K562 (cell line): ENCODE results near the gene C16orf96. TPM values are rescaled to one million over a fixed set of nuclear protein-coding genes. Genes with fewer than 3 reads are reported as not detected.

ENCODE experiments used
- ATAC-seq: fragments of 200-7000 bp; cut with Tn5 transposase; 3 replicates; pipeline ENCODE4 v1.9.1; 2020; ENCODE audit warnings: moderate library complexity
- BruUV-seq: library from RNA; stranded (reverse); fragments of 400-500 nt; replicated peaks from 2 replicates; lab custom pipeline; 2021; lab: Mats Ljungman, UMichigan
- CTCF ChIA-PET: fragments of 300-600 bp; formaldehyde crosslinking; extraction: SDS; loops from one replicate; lab custom pipeline; 2021; ENCODE audit warnings: low intra/inter-chr PET ratio; lab: Yijun Ruan, JAX
- POLR2A ChIA-PET: fragments of 300-600, 350-650 bp; sonication (Branson Sonifier 250); formaldehyde crosslinking; extraction: SDS; loops from one replicate; lab custom pipeline; 2021; ENCODE audit warnings: antibody characterized with exemption, inconsistent platforms; lab: Yijun Ruan, JAX
- DNase-seq, 4 experiments: peaks; one replicate each; pipeline versions ENCODE4 v3.0.0 to v3.0.0-alpha.2; 2011 to 2018; ENCODE audit warnings: low spot score in 3 of 4, mixed read lengths in 3 of 4; ENCODE audit errors: extremely low read depth in 1 of 4
- FAIRE-seq: peaks from 2 replicates; lab custom pipeline; 2011; peaks lifted over from hg19 to GRCh38; lab: Jason Lieb, UNC
- H2AFZ ChIP-seq: 2 replicates; pipeline ENCODE4 v1.6.0; 2011; ENCODE audit warnings: low read depth, low read length, control low read depth, inconsistent platforms
- H3K27ac ChIP-seq: fragments of 200-600 bp; 3 replicates; pipeline ENCODE4 v1.8.0; 2011; ENCODE audit warnings: low read depth, mild to moderate bottlenecking, control low read depth, inconsistent platforms, low read length, moderate library complexity, mixed read lengths; ENCODE audit errors: extremely low read depth
- H3K27me3 ChIP-seq, 2 experiments: fragments of 300-600 bp in 1 of 2; 2 replicates in 1 of 2; 3 replicates in 1 of 2; pipeline versions ENCODE4 v1.6.0 to v1.8.0; 2011; ENCODE audit warnings: inconsistent platforms in 2 of 2, low read length in 2 of 2, mild to moderate bottlenecking in 1 of 2, mixed read lengths in 1 of 2, moderate library complexity in 1 of 2; ENCODE audit not compliant: control insufficient read depth in 2 of 2, insufficient read depth in 2 of 2
- H3K36me3 ChIP-seq: fragments of 300-600 bp; 3 replicates; pipeline ENCODE4 v1.8.0; 2011; ENCODE audit warnings: mild to moderate bottlenecking, low read length, inconsistent platforms; ENCODE audit not compliant: control insufficient read depth, insufficient read depth
- H3K4me1 ChIP-seq, 2 experiments: fragments of 200-600 bp in 1 of 2; replicated peaks in 1 of 2; 2 replicates in 1 of 2; 3 replicates in 1 of 2; pipeline versions ENCODE4 v1.5.1 to v1.8.0; 2011; ENCODE audit warnings: inconsistent platforms in 2 of 2, low read length in 2 of 2, mild to moderate bottlenecking in 1 of 2, mixed read lengths in 1 of 2, moderate library complexity in 1 of 2; ENCODE audit not compliant: control insufficient read depth in 2 of 2, insufficient read depth in 2 of 2
- H3K4me2 ChIP-seq: 2 replicates; pipeline ENCODE4 v1.6.1; 2011; ENCODE audit warnings: low read length, control low read depth, inconsistent platforms, mixed read lengths; ENCODE audit not compliant: insufficient read depth
- H3K4me3 ChIP-seq: fragments of 200-600 bp; sonication (generic), shearing (Covaris generic); 2 replicates; pipeline ENCODE4 v1.5.1; 2016; ENCODE audit warnings: control low read depth, inconsistent platforms
- H3K79me2 ChIP-seq: fragments of 200-600 bp; 3 replicates; pipeline ENCODE4 v1.8.0; 2011; ENCODE audit warnings: low read length, inconsistent platforms; ENCODE audit not compliant: control insufficient read depth, insufficient read depth
- H3K9ac ChIP-seq, 2 experiments: 2 replicates each; pipeline versions ENCODE4 v1.6.0 to v1.6.1; 2011; ENCODE audit warnings: low read depth in 2 of 2, low read length in 2 of 2, control low read depth in 1 of 2, inconsistent platforms in 1 of 2, mild to moderate bottlenecking in 1 of 2, mixed read lengths in 1 of 2; ENCODE audit not compliant: insufficient read depth in 1 of 2
- H3K9me1 ChIP-seq: one replicate; pipeline ENCODE4 v1.6.0; 2011; ENCODE audit warnings: inconsistent platforms, mild to moderate bottlenecking, low read length, moderate library complexity; ENCODE audit not compliant: control insufficient read depth, insufficient read depth
- H3K9me3 ChIP-seq: replicated peaks from 2 replicates; pipeline ENCODE4 v1.5.1; 2011; ENCODE audit warnings: low read depth, low read length, inconsistent platforms; ENCODE audit not compliant: control insufficient read depth, insufficient read depth
- H4K20me1 ChIP-seq: replicated peaks from 2 replicates; pipeline ENCODE4 v1.6.1; 2011; ENCODE audit warnings: low read length, inconsistent platforms, mixed read lengths; ENCODE audit not compliant: control insufficient read depth, insufficient read depth
- CBX3 ChIP-seq, 2 experiments: IDR thresholded peaks; 1 replicate in 1 of 2; 2 replicates in 1 of 2; pipeline ENCODE4 v1.6.1; 2012; ENCODE audit warnings: inconsistent platforms in 2 of 2, low read length in 2 of 2, borderline replicate concordance in 1 of 2, control low read depth in 1 of 2
- CBX5 ChIP-seq: IDR thresholded peaks from 2 replicates; pipeline ENCODE4 v1.6.1; 2014; ENCODE audit warnings: low read depth, borderline replicate concordance
- CCAR2 ChIP-seq: fragments of 200-400 bp; formaldehyde crosslinking; IDR thresholded peaks from 2 replicates; pipeline ENCODE4 v1.6.1; 2017; ENCODE audit warnings: mild to moderate bottlenecking, low read depth, low read length
- EGR1 ChIP-seq: fragments of 450-650 bp; conservative IDR thresholded peaks from 2 replicates; pipeline ENCODE4 v1.6.1; 2017; ENCODE audit warnings: mild to moderate bottlenecking
- ELF1 ChIP-seq: fragments of 200-800 bp; sonication (Bioruptor generic); IDR thresholded peaks from 2 replicates; pipeline ENCODE4 v1.6.1; 2016; ENCODE audit warnings: missing genetic modification characterization, missing compliant biosample characterization
- HNRNPUL1 ChIP-seq: fragments of 200-400 bp; formaldehyde crosslinking; IDR thresholded peaks from 2 replicates; pipeline ENCODE4 v1.6.1; 2017; ENCODE audit warnings: low read length
- KAT7 ChIP-seq: sonication (generic); formaldehyde crosslinking; IDR thresholded peaks from 2 replicates; pipeline ENCODE4 v1.8.0; 2022; ENCODE audit warnings: missing genetic modification reagents, mild to moderate bottlenecking, borderline replicate concordance
- PRMT5 ChIP-seq: sonication (generic); formaldehyde crosslinking; IDR thresholded peaks from 2 replicates; pipeline ENCODE4 v1.5.0; 2020; ENCODE audit warnings: missing genetic modification reagents
- RAD51 ChIP-seq: fragments of 450-650 bp; IDR thresholded peaks from 2 replicates; pipeline ENCODE4 v1.7.1; 2016; ENCODE audit warnings: low read depth, mild to moderate bottlenecking, borderline replicate concordance
- SOX6 ChIP-seq: fragments of 450-650 bp; IDR thresholded peaks from 2 replicates; pipeline ENCODE4 v1.6.1; 2014; ENCODE audit warnings: mild to moderate bottlenecking
- TEAD1 ChIP-seq, 2 experiments: fragments of 450-650 bp in 1 of 2; sonication (generic) in 1 of 2; formaldehyde crosslinking; IDR thresholded peaks; 2 replicates each; pipeline versions ENCODE4 v1.4.0 to v1.8.0; 2020 to 2022; ENCODE audit warnings: mild to moderate bottlenecking in 2 of 2, missing genetic modification reagents in 1 of 2
- ZKSCAN1 ChIP-seq: fragments of 150-350 bp; IDR thresholded peaks from 2 replicates; pipeline ENCODE4 v1.6.1; 2016; ENCODE audit warnings: low read depth, low read length
- ZNF444 ChIP-seq: fragments of 250-450 bp; sonication (Bioruptor Pico); IDR thresholded peaks from 2 replicates; pipeline ENCODE4 v1.4.0; 2020; ENCODE audit warnings: mild to moderate bottlenecking, moderate library complexity
- ZNF584 ChIP-seq: fragments of 200-800 bp; sonication (Bioruptor generic); IDR thresholded peaks from 2 replicates; pipeline ENCODE4 v1.6.1; 2016; ENCODE audit warnings: low read depth, mild to moderate bottlenecking, missing genetic modification characterization, missing compliant biosample characterization
- WGBS: fragments of 100-300 bp; shearing (Covaris generic); methylation state at CpG from one replicate; pipeline ENCODE4 v1.1.6; 2016; ENCODE audit warnings: low coverage, mixed read lengths; ENCODE audit not compliant: insufficient coverage; ENCODE audit errors: missing lambda C conversion rate; 5-methylcytosine and 5-hydroxymethylcytosine counted together
- in situ Hi-C: fragments of 300-500 bp; cut with MboI; formaldehyde crosslinking; loops from 4 replicates; pipeline ENCODE4 v1.15.0; 2018; ENCODE audit warnings: inconsistent platforms, mixed read lengths
- intact Hi-C: fragments of 100-400 bp; cut with micrococcal nuclease; formaldehyde crosslinking; loops from 2 replicates; pipeline ENCODE4 v1.14.2; 2022
- polyA plus RNA-seq, 8 experiments: library from polyadenylated mRNA; depleted of rRNA in 4 of 8; stranded (reverse) in 5 of 8; unstranded in 3 of 8; fragments of >200 nt; fragmentation: Nextera tagmentation in 2 of 8; fragmentation: Illumina TruSeq in 1 of 8; extraction: Ambion mirVana in 2 of 8; extraction: Trizol in 1 of 8; gene quantifications; 2 replicates each; pipeline versions ENCODE4 v1.2.1 to v1.2.3, GENCODE V29; 2011 to 2014; ENCODE audit warnings: inconsistent platforms in 1 of 8, missing spikeins in 1 of 8
- total RNA-seq, 7 experiments: library from RNA; depleted of rRNA in 6 of 7; stranded (reverse); fragments of >200 nt in 6 of 7; fragmentation: Illumina TruSeq in 2 of 7; extraction: Trizol in 2 of 7; gene quantifications; 2 replicates each; pipeline versions ENCODE4 v1.2.1 to v1.2.3, GENCODE V29; 2011 to 2021; ENCODE audit warnings: low replicate concordance in 1 of 7
- TF ChIP-seq, protein P1 (sequence below): sonication (generic); formaldehyde crosslinking; IDR thresholded peaks from 2 replicates; pipeline ENCODE4 v1.8.0; 2022; ENCODE audit warnings: mild to moderate bottlenecking, missing genetic modification reagents, borderline replicate concordance

C16orf96 gene
- total and polyA plus RNA-seq, 9 of the 15 experiments (the other 6 are each of a cell fraction or from before 2014, with no cell fraction given) = not detected

- Histone ChIP-seq H2AFZ (no peak overlapping the region), H3K36me3 (no peaks in the 10 kb centered on the region), H3K27me3 (peaks cover 40 to 62% of the 10 kb centered on the region in 2 experiments; a peak in 4 of 5 replicates), H3K9ac (no peak overlapping the region), H3K79me2 (no peaks in the 10 kb centered on the region), H3K9me1 (no peaks in the 10 kb centered on the region), H3K4me2 (no peak overlapping the region), H3K9me3 (peaks cover 7% of the 10 kb centered on the region), H3K4me3 (no peak overlapping the region), H4K20me1 (0 out of 2 replicates have a peak, but pooled peaks cover 4% of the 10 kb centered on the region), H3K4me1 (peaks cover 0 to 16% of the 10 kb centered on the region in 2 experiments; a peak in 2 of 5 replicates), H3K27ac (no peak overlapping the region)
- no peak for TF ChIP-seq KAT7 (CRISPR knock-in tag)
- TF ChIP-seq CBX3 (IDR thresholded peaks at IDR 0.05; ENCODE audit: borderline replicate concordance in 1 of 2, low read length in 2 of 2) = 0 out of 3 replicates have a peak, but pooled peaks of 1 of the 2 experiments have one; percentile 29
- no peak for FAIRE-seq
- WGBS = 0% methylated on average over 2 of the region's 2 CpGs
- intact Hi-C loops (no loop called here), in situ Hi-C loops (loop anchor here (5.0 kb wide), 1 partner anchor 66 kb away; no protein-coding TSS in a partner anchor)
- POLR2A ChIA-PET = interaction anchor here (0.8 to 1.2 kb wide), 2 partner anchors 11 to 370 kb away, joined by 3 to 6 read pairs; partner anchors contain the start of gene SEC14L5
- ATAC-seq = no peak
- CTCF ChIA-PET = no interaction called here
- BruUV-seq = no TSS peak
- DNase-seq = no peak
These were observed 32.2 kb downstream of the C16orf96 start for GRCh38 chr16:4588386-4588785.

DNA sequence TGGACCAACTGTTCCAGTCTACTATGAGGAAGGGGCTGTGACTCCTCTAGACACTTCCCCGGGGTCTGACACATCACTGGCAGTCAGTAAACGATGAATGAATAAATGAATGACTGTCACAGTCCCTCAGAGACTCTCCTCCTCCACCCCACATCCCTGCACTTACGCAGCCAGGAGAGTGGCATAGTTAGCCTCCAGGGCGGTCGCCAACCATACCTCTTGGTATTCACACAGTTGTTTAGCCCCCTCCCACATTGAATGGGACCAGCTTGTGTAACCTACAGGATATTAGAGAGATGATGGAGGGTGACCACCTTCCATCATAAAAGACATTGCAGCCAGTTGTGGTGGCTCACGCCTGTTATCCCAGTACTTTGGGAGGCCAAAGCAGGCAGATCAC is 32.8 kb downstream of the C16orf96 start:
- no TSS peak for BruUV-seq
- H3K9me3 ChIP-seq = peaks cover 7% of the 10 kb centered on the region
- H3K4me3 ChIP-seq = no peak overlapping the region
- ATAC-seq (no peak), FAIRE-seq (no peak), DNase-seq (no peak)
- H3K9me1 ChIP-seq = no peaks in the 10 kb centered on the region
- no peak overlapping the region for H3K27ac ChIP-seq
- 10% methylated on average over 6 of the region's 6 CpGs for WGBS
- no peak overlapping the region for H2AFZ ChIP-seq
- ChIA-PET POLR2A (interaction anchor here (1.2 kb wide), 1 partner anchor 10 kb away, joined by 6 read pairs; no protein-coding TSS in a partner anchor), CTCF (no interaction called here)
- no peak overlapping the region for H3K4me2 ChIP-seq
- intact Hi-C loops = no loop called here
- in situ Hi-C loops = loop anchor here (5.0 kb wide), 1 partner anchor 67 kb away; no protein-coding TSS in a partner anchor
- H4K20me1 ChIP-seq = 0 out of 2 replicates have a peak, but pooled peaks cover 4% of the 10 kb centered on the region
- H3K36me3 ChIP-seq = no peaks in the 10 kb centered on the region
- H3K27me3 ChIP-seq = peaks cover 45 to 68% of the 10 kb centered on the region in 2 experiments
- peaks cover 0 to 19% of the 10 kb centered on the region in 2 experiments; a peak in 2 of 5 replicates for H3K4me1 ChIP-seq
- no peaks in the 10 kb centered on the region for H3K79me2 ChIP-seq
- H3K9ac ChIP-seq = no peak overlapping the region
- TF ChIP-seq CBX5 (no peak), CCAR2 (no peak), RAD51 (no peak), ZNF444 (CRISPR knock-in tag) (no peak), ZNF584 (no peak), TEAD1 (CRISPR knock-in tag; IDR thresholded peaks at IDR 0.05) (no peak), PRMT5 (CRISPR knock-in tag) (no peak), EGR1 (no peak), ZKSCAN1 (no peak), ELF1 (no peak), SOX6 (no peak), HNRNPUL1 (no peak)
- TF ChIP-seq, protein P1, sequence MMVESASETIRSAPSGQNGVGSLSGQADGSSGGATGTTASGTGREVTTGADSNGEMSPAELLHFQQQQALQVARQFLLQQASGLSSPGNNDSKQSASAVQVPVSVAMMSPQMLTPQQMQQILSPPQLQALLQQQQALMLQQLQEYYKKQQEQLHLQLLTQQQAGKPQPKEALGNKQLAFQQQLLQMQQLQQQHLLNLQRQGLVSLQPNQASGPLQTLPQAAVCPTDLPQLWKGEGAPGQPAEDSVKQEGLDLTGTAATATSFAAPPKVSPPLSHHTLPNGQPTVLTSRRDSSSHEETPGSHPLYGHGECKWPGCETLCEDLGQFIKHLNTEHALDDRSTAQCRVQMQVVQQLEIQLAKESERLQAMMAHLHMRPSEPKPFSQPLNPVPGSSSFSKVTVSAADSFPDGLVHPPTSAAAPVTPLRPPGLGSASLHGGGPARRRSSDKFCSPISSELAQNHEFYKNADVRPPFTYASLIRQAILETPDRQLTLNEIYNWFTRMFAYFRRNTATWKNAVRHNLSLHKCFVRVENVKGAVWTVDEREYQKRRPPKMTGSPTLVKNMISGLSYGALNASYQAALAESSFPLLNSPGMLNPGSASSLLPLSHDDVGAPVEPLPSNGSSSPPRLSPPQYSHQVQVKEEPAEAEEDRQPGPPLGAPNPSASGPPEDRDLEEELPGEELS (CRISPR knock-in tag) = no peak
